ENCODE measurements around the gene ISYNA1.
"Not testable (repeated sequence)": the region's sequence is repeated elsewhere in the genome, so short reads cannot be mapped to it uniquely, and the experiment has no call there.

The ISYNA1 gene

GRCh38 chr19:18418029-18418482 lies 19.9 kb downstream of the ISYNA1 start:
- DNase-seq: no peak

- DNase-seq: no peak
These were observed 20.5 kb downstream of the ISYNA1 start for GRCh38 chr19:18417250-18418028.

GRCh38 chr19:18416778-18417249 lies 21.1 kb downstream of the ISYNA1 start:
- DNase-seq: no peak

DNA sequence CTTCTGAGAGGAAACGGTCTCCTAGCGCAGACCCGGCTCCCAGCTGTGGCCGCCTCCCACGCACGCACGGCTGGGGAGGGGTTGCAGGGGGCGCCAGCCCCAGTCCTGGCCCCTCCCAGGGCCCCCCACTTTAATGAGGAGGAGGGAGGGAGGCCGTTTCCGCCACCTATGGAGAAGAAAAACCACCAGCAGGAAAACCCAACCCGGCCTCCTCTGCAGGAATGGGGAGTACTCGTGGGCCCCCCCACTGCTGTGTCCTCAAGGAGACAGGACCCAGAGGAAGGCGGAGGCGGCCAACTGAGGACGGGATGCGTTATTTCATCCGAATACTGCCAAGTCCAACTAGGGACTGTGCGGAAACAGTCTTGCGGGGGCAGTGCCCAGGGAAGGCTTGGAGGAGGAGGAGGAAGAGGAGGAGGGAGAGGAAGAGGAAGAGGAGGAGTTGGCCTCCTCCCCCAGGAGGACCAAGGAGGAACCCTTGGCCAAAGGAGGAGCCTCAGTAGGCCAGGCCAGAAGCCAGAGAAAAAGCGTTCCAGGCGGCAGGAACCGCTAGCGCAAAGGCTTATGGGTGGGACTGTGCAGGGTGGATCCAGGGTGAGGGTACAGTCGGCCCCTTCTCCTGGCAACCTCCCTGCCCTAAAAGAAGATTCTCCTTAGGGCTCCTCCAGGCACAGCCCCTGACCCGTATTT lies 22.6 kb downstream of the ISYNA1 start:
- DNase-seq: no peak

GRCh38 chr19:18414504-18415177 lies 23.3 kb downstream of the ISYNA1 start:
- DNase-seq: no peak

DNA sequence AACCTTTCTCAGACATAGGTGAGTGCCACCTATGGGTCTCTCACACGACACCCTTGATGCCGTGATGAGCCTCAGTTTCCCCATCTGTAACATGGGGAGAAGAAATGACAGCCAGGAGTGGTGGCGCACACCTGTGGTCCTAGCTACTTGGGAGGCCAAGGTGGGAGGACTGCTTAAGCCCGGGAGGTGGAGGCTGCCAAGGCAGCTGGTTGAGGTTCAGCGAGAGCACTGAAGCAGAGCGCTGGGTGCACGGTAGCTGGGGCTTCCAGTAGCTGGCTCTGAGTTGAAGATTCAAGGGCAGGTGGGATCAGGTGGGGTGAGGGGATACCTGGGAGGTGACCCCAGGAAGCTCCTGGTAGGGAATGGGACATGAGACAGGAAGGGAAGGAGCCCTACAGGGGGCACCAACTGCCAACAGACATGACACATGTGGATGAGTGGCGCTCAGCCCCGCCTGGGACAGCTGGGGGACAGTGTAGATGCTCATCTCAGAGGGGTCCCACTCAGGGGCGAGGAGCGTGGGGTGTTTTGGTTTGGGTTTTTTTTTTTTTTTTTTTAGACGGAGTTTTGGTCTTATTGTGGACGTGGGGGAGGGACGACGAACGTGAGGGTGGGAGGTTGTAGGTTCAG lies 25.2 kb downstream of the ISYNA1 start:
- DNase-seq: no peak

DNA sequence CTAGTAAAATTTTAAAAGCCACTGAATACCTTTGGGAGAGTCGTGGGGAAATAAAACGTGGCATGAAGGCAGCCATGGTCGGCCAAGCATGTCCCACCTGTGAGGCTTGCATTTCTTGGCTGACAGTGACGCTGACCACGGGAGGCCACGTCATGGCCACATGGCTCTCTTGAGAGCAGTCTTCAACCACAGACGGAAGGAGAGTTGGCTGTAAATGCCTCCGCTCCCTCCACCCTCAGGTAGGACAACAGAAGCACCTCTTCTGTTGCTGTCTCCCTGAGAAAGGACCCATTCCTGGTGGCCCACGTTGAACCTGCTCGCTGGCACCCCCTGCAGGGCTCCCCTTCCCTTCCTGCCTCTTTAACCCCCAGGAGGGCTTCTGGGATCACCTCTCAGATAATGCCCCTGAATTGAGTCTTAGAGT lies 29.9 kb downstream of the ISYNA1 start:
- DNase-seq: no peak

DNA sequence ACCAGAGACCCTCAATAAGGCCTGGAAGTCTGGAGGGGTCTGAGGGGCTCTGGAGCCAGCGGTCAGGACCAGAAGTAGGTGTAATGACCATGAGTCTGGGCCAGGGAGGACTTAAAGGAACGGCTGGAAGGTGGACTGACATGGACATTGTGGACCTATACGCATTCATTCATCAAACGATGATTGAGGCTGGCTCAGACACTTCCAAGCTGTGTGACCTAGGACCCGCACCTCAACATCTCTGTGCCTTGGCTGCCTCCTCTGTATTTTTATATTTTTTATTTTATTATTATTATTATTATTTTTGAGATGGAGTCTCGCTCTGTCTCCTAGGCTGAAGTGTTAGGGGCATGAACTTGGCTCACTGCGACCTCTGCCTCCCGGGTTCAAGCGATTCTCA lies 31.2 kb downstream of the ISYNA1 start:
- DNase-seq: no peak

- DNase-seq: not testable (repeated sequence)
These were observed 32.2 kb downstream of the ISYNA1 start for GRCh38 chr19:18405754-18406153.

- DNase-seq: not testable (repeated sequence)
These were observed 35.3 kb downstream of the ISYNA1 start for GRCh38 chr19:18402455-18403248.

DNA sequence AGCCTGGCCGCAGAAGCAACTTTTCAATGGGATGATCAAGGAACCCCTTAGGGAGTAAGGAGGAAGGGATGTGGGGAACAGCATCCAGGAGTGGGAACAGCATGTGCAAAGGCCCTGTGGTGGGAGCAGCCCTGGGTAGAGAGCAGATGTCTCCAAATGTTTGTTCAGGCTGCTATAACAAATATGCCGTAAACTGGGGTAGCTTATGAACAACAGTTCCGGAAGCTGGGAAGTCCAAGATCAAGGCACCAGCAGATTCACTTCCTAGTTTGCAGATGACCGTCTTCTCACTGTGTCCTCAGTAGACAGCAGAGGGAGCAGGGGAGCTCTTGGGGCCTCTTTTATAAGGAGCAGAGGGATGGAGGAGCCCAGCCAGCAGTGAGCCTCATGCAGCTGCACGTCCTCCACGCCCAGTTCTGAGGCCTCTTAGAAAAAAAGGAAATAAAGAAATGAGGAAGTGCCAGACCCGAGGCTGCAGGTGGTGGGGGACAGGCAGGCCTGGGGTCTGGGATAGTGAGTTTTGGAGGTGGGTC lies 36.3 kb downstream of the ISYNA1 start:
- DNase-seq: no peak

DNA sequence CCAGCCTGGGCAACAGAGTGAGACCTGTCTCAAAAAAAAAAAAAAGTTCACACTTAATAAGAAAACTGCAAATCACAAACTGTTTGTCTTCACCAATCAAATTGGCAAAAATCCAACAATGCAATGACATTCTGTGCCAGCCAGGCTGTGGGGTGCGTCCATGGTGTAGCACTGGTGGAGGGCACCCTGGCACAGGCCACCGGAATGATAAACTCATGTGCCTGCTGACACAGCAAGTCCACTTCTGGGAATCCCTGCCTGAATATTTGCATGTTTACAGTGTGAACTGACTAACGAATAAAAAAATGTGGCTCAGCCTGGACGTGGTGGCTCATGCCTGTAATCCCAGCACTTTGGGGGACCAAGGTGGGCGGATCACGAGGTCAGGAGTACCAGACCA lies 38.9 kb downstream of the ISYNA1 start:
- DNase-seq: no peak

DNA sequence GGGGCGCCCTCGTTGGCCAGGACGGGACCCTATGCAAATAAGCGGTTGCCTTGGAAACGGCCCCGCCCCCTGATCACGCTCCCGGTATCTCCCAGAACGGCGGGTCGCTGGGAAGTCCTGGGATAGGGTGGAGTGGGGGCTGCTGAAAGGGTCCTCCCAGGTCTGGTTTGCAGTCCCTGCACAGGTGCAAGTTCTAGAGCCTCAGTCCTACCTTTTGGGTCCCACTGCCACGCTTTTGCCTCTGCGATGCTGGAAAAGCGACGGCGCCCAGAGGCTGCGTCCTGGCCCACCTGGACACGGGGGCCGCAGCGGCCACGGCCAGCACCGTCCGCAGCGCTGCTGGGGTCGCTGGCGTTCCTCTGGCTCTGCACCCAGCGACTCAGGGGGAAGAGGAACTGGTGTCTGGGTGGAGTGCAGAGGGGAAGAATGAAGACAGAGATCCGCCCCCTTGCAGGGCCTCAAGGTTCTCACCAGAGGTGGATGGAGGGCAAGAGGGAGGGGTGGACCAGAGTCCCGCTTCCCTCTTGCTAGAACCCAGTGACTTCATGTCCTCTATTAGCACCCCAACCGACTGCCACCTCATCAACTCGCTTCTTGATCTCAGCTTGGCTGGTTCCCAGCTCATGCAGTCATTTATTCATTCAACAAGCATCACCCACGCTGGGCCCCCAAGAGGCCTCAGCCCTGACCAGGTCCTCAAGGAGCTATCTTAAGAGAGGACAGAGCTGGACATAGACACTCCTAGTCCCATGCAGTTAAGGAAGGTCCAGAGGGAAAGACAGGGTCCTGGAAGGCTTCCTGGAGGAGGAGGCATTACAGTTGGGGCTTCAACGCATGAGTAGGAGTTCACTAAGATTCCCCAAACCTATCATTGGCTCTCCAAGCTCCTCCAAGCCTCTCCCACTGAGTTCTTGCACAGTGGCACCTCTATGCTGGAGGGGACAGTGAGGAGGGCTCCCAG lies 40.4 kb downstream of the ISYNA1 start, which contains the start of gene LRRC25:
Gene LRRC25 (minus strand): TSS at position 381 of the 961 bp plus-strand sequence. CDS start 659 bp downstream, outside the sequence.
- no peak for DNase-seq

- DNase-seq: no peak
These were observed 41.3 kb downstream of the ISYNA1 start for GRCh38 chr19:18396471-18397241.

GRCh38 chr19:18393836-18394235 lies 44.1 kb downstream of the ISYNA1 start:
- DNase-seq: no peak

DNA sequence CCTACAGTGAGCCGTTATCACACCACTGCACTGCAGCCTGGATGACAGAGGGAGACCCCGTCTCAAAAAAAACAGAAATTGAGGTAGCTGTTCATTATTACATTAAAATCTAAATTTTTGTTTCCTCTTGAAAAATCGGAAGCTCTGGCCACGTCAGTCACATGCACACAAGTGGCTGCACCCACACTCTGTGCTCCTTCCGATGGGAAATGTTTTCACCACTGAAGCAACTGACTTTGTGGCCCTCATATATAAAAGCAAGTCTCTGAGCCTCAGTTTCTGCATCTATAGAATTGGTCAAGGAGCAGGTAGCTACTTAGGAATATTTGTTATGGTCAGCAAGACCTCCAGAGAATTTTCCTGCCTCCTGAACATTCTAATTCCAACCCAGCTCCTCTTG lies 45.0 kb downstream of the ISYNA1 start:
- no peak for DNase-seq

GRCh38 chr19:18392417-18392816 lies 45.5 kb downstream of the ISYNA1 start:
- no peak for DNase-seq

GRCh38 chr19:18391509-18392075 lies 46.3 kb downstream of the ISYNA1 start:
- no peak for DNase-seq
